GM19324 (cell line): Measurements from ENCODE around the gene DDAH1.
"Not testable (repeated sequence)": the region's sequence is repeated elsewhere in the genome, so short reads cannot be mapped to it uniquely, and the experiment has no call there.

Source experiments
- ATAC-seq: cut with Tn5 transposase; IDR thresholded peaks from one replicate; pipeline ENCODE4 v1.9.1; 2021; ENCODE audit warnings: mild to moderate bottlenecking, moderate library complexity; ENCODE audit not compliant: unreplicated experiment, low FRiP score

The DDAH1 gene

DNA sequence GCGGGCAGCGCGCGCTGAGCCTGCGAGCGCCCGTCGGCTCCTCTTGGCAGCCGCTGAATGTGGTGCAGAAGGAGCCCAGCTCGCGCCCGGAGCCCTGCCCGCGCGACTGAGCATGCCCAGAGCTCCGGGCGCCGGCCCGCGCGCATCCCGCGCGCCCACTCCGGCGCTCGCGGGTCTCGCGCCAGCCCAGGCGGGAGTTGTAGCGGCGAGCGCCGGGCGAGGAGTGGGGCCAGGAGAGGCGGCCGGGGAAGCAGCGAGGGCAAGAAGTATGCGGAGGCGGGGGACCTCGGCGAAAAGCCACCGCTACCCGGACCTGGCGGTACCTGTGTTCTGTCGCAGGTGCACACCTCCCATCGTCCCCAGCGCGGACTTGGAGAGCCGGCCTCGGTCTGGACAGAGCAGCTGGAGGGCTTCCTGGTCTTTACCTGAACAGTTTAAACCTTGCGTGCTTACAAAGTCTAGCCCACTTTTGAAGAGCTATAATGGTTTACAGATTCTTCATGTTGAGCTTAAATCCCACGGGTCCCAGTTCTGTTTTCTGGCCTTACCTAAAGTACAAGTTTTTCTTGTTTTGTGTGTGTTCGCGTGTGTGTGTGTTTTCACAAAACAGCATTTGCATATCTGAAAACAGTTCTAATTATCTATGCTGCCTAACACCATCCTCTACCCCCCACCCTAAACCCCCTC lies at the start of gene DDAH1:
TSS of gene DDAH1 (minus strand) at position 61 of the 687 bp plus-strand sequence. CDS start 114 bp downstream, outside the sequence.
- peak; percentile 53 for ATAC-seq

DNA sequence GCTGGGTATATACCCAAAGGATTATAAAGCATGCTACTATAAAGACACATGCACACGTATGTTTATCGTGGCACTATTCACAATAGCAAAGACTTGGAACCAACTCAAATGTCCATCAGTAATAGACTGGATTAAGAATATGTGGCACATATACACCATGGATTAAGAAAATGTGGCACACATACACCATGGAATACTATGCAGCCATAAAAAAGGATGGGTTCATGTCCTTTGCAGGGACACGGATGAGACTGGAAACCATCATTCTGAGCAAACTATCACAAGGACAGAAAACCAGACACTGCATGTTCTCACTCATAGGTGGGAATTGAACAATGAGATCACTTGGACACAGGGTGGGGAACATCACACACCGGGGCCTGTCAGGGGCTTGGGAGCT lies 49.0 kb upstream of the DDAH1 start:
- ATAC-seq = not testable (repeated sequence)

DNA sequence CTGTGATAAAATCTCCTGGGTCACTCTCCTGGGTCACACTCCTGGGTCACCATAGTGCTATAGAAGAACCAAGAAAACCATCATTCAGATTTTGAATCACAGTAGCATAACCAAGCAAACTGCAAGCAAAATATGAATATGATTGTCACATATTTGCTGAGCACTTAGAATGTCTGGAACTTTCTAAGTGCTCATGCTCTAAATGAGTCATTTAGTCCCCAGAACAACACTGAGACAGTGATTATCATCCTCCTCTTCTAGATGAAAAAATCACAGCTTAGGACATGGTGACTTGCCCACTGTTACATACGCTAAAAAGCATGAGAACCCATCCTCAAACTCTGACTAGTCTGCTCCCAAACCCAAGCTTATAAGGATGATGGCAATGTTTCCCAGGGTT lies 39.5 kb upstream of the DDAH1 start:
- ATAC-seq = no peak

DNA sequence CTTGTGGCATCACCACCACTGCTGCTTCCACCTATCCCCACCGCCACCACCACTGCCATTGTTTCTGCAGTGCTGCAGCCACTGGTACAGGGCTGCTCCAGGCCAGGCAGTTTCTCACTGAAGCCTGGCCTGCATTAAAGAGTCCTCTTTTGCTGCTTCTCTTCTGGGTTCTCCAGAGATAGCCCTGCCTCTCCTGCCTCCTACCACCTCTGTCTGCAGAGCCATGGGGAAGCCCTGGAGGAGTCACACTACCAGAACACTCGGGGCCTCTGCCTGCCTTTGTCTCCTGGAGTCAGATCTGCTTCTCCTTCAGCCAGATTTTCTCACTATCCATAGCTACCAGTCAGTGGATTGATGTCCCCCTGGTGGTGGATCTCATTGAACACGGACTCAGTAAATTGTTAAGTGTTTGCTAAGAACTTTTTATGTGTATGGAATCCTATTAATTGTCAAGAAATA lies 37.7 kb upstream of the DDAH1 start:
- ATAC-seq = no peak

DNA sequence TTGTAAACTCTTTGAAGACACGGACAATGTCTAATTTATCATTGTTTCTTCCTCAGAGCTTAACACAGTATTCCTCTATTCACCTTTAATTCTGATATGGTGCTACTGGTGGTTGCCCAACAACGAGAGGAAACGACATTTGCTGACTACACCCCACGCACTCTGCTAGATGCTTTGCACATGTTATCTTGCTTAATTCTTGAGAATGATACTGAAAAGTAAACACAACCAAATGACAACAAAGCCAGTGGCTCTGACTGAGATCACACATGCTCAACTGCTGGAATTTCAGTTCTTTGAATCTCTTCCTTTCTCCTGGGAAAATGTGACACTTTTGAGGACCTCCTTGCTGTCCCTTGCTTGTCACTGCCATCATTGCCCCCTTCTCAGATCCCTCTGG lies 37.2 kb upstream of the DDAH1 start:
- no peak for ATAC-seq

DNA sequence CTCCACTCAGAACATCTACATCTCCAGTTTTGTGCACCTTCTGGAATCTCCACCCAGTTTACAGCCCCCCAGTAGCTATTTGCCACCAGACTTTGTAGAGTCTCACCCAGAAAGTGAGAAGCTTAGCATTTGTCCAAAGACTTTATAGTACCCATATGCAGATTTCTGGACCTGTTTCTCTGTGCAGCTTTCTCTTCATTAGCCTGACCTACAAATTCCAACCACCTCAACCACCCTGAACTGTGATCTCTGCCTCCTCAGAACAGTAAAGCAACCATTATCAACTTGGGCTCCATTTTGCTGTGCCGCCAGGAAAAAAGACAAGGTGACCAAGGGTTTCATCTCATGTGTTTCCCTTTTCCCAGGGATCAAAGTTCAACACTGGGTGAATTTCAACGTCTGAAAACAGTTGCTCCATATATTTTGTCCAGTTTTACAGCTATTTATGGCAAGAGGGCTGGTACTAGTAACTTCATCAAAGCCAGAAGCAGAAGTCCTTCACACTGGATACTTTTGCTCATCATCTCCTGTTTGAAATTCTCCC lies 36.5 kb upstream of the DDAH1 start:
- ATAC-seq = no peak

DNA sequence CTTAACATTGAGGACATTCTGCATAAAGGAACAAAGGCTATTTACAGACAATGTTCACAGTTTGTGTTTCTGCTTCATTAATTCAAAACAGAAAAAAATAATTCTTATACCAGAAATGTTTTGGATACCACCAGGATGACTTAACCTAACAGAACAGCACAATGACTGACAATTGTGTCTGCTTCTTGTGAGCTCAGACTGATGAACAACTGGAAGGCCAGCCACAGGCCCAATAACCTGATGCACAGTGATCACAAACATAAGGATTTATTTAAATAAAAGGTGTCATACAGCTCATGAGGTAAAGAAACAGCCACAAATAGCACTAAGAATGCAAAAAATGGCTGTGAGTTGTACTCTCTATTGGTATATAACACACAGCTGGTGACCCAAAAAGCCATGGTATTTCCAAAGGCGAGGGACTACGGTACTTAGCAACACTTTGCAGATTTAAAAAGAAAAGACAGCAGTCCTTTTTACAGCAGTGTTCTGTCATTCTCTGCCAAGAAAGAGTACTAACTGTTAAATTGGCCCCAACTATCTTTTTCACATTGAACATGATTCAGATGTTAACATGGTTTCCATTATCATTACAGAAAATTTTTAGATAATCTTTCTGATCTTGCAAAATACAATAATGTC lies 32.1 kb upstream of the DDAH1 start:
- ATAC-seq = no peak

DNA sequence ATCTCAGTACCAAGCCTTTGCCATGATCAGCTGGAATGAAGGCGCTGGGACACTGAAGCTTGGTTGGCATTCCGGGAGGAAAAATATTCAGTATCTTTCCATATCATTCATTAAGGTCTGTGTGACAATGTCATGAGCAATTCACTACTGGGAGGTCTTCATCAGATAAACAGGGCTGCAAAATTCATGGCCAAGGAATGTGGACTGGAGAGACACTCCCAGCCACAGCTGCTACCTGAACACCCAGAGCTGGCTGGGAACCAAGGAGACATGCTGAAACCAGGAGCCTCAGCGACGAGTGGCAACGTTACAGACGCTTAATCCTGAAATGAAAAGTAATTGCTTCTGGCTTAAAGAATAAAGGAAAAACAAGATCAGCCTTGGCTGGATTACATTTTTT lies 30.6 kb upstream of the DDAH1 start:
- no peak for ATAC-seq

DNA sequence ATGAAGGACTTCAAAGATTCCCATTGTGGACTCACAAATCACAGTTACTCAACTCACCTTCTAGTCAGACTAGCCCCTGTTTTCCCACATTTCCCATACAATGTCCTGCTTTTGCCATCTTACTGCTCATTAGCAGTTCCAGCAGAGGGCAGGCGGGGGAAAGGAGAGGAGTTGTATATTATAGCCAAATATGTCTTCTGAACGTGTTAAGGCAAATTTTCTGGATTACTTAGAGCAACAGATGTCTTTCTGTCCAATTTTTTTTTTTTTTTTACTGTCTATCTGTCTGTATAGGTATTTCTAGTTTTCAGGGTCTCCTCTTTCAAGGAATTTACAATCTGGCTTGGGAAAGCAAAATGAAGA lies 29.9 kb upstream of the DDAH1 start:
- no peak for ATAC-seq

DNA sequence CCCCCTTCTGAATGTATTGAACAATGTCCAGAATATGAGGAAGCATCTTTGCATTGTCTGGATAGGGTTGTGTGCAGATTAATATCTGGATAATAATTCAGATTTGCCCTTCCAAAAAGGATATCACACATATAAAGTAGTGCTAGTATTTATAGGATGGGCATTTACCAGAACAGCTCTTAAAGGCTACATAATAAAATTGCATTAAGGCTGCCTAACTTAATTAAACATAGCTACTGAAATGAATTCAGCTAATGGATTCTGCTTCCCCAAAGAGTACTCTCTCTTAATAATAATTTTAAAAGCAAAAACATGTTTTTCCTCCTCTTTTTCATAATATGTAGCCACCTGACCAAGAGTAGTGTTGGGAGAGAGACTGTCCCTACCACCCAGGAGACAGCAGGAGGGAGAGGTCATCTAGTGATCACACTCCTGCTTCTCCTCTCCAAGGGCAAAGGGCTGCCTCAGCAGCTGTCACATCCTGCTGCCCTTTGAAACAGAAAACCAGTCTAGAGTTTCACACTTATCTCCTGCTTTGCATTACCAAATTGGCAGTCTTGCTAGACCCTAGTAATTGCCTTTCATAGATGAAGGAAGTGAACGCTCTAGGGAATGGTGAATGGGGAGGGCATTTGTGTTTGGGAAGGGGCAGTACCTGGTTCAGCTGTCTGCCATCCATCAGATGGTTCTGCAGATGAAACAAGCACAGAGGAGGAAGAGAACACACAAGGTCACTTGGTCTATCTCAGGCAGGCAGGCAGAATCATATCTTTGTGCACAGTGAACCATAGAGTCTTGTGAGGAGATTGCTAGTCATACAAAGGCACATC lies 29.3 kb upstream of the DDAH1 start:
- ATAC-seq = peak; percentile 95

DNA sequence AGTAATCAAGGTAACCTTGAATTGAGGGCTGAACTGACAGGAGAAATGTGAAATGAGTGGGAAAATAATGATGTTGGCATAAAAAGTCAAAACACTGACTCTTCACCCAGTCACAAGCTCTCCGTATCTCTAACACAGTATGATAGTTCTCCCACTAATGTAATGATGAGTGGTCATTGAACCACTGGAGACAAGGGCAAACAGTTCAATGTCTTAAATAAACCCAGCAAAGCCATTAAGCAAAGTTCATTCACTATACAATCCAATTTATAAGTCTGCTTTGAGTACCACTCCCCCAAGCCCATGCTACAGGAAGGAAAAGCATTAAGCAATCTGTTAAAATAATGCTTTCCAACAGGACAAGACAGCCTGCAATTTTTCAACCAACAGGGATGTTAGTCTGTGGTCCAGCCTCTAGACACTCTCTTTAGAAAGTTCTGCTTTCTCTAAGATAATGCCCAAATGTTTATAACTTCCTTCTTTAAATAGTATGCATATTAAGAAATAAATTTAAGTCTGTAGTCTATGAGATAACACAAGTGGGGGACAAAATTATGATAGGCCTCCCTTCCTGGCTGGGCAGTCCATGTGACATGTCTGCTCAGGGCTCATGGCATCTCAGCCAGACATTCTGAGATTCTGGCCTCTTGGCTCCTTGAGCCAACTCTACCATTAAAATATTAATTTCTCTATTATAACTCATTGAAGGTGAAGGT lies 25.5 kb upstream of the DDAH1 start:
- ATAC-seq = no peak

DNA sequence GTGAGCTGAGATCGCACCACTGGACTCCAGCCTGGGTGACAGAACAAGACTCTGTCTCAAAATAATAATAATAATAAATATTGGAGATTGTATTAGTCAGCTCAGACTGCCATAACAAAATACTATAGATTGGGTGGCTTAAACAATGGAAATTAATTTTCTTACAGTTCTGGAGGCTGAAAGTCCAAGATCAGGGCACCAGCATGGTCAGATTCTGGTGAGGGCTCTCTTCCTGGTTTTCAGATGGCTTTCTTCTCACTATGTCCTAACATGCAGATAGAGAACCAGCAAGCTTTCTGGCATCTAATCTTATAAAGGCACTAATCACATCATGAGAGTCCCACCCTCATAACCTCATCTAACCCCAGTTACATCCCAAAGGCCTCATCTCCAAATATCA lies 23.2 kb upstream of the DDAH1 start:
- no peak for ATAC-seq

DNA sequence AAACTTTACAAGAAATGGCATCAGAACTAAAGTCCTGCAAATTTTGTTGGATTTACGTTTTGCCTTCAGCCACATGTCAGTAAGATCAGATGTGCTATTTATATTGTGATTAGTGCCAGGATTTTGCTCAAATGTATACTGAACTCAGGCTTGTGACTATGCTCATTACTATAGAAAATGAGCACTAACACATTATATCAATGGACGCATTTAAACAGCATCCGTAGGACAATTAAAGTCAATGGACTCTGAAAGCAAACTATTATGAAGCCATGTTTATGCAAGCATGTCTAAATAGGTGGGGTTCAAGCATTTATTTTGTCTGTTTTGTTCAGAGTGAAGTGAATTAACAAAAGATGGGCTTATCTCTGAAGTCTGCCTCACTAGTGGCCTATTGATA lies 20.6 kb upstream of the DDAH1 start:
- no peak for ATAC-seq

DNA sequence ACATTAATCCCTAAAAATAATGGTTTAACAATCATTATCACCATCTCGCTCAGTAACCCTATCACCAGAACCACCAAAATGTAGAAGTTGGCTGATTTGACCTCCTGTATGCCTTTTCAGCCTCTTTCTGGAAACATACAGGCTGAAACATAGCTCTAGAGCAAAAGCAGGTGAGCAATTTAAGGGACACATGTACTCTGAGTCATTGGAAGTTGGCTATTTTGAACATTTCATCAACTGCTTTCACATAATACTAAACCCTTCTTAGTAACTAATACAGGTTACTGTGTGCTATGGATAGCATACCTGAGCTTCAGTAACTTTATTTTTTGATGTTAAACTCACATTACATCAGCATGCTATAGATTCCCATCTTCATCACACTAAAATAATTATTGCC lies 19.8 kb upstream of the DDAH1 start:
- ATAC-seq = no peak

DNA sequence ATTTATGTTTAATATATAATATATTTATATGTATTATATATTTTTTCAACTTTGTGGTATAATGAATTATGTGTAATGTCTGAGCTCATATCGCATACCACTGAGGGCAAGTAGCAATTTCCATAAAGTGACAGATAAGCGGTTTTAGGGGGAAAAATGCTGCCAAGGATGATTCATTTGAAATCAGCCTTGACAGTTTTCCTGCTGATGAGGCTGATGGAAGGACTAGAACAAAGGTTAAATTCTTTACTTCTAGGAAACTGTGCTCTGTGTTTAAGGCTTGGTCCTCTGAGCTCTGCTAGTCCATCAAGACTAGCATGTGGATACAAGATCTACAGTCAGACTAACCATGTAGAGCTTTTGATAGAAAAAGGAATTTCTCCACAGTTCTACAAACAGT lies 19.3 kb upstream of the DDAH1 start:
- no peak for ATAC-seq

DNA sequence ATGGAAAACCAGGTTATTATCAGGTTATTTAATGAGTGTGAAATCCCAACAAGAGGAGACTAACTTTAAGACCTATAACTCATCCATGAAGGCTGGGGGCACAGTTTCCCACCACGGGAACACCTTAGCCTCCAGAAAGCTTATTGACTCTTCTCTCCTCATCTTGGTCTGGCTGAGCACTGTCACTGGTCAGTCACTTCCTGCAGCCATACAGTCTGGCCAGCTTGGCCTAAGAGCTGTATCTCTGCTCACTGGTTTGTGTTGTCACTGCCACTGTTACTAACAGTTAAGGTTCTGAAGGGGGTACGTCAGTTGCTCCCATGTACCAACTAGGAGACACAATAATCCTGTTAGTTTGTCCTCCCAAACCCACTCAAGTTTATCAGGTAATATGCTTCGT lies 16.7 kb upstream of the DDAH1 start:
- no peak for ATAC-seq

DNA sequence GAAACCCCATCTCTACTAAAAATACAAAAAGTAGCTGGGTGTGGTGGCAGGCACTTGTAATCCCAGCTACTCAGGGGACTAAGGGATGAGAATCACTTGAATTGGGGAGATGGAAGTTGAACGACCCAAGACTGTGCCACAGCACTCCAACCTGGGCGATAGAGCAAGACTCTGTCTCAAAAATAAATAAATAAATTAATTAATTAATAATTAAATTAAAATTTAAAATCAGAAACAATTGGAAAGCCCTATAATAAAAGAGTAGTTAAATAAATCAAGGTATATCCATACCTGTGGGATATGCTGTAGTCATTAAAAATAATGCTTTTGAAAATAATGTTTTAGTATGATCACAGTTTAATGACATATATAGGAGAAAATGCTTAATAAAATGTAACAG lies 15.6 kb upstream of the DDAH1 start:
- no peak for ATAC-seq

DNA sequence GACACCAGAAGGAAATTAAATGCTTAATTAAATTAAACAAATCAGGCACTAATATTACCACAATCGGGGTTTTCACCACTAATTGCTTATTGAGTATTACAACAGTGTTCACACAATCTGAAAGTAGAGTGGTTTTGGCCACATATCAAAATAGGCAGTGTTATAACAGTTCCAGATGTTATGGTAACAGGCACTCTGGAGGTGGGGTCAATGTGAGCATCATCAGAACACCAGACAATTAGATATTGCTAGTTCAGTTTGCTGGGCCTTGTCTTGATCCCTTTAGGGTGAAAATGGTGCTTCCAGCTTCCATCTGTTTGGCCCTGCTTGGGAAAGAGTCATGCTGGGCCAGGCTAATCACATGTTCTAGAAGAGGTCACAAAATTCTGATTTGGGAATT lies 14.5 kb upstream of the DDAH1 start:
- no peak for ATAC-seq

DNA sequence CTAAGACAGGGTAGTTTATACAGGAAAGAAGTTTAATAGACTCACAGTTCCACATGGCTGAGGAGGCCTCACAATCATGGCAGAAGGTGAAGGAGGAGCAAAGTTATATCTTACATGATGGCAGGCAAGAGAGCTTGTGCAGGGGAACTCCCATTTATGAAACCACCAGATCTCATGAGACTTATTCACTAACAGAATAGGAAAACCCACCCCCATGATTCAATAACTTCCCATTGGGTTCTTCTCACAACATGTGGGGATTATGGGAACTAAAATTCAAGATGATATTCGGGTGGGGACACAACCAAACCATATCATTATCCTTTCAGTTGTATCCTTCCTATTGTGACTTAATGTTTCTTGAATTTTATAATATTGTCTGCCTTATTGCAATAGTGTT lies 13.4 kb upstream of the DDAH1 start:
- no peak for ATAC-seq

DNA sequence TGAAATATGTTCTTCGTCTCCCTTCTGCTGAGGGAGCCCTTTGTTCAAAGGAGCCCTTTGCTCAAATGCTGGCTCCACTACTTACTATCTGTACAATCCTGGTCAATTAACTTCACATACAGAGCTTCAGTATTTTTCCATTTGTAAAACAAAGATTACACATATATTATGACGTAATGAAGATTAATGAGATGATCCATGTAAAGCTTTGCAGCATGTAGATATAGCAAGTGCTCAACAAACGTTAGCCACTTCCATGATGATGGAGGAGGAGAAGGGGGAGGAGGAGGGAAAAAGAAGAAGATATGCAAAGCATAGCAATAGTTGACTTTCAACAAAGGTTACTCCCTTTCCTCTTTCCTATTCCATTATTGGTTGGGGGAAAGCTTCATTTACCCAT lies 10.1 kb upstream of the DDAH1 start:
- ATAC-seq = no peak

DNA sequence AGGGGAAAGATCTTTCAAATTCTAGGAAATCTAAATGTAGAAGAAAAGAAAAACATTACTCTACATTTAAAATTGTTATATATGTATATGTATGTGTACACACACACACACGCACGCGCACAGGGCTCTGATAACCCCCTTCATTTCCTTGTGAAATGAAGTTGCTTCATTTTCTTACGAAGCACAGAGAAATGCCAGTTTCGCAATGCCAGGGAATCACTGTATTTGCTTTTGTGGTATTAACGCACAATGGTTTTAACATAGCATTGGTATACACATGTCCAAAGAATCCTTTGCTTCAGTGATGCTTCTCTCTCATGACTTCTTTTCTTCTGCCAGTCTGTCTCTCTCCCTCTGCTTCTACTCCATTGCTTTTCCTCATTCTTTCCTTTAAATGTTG lies 8.4 kb upstream of the DDAH1 start:
- ATAC-seq = no peak
